Activated naive CD4-positive, alpha-beta T cell treated with anti-CD3 and anti-CD28 coated beads for 36 hours (primary cell): Measurements from ENCODE around the gene NR1H2. TPM values are rescaled to one million over a fixed set of nuclear protein-coding genes. Genes with fewer than 3 reads are reported as not detected.
A peak's percentile ranks its signal among the peaks of the same experiment; 100 is the strongest.
"Not testable (repeated sequence)": the region's sequence is repeated elsewhere in the genome, so short reads cannot be mapped to it uniquely, and the experiment has no call there.

ENCODE experiments used
- CTCF ChIA-PET: fragments of 350-600 bp; sonication (Branson Sonifier 250); formaldehyde crosslinking; loops from one replicate; lab custom pipeline; 2021; ENCODE audit warnings: antibody characterized with exemption; lab: Charles Lee
- DNase-seq: peaks from one replicate; pipeline ENCODE4 v3.0.0-alpha.2; 2020
- H3K27ac Mint-ChIP-seq: one replicate; pipeline ENCODE4 v1.8.0; 2021; ENCODE audit warnings: mild to moderate bottlenecking, mixed read lengths
- H3K27me3 Mint-ChIP-seq: one replicate; pipeline ENCODE4 v1.8.0; 2021; ENCODE audit warnings: low read depth, mixed read lengths
- H3K36me3 Mint-ChIP-seq: one replicate; pipeline ENCODE4 v1.8.0; 2021; ENCODE audit warnings: low read depth, mixed read lengths
- H3K4me1 Mint-ChIP-seq: one replicate; pipeline ENCODE4 v1.8.0; 2021; ENCODE audit warnings: low read depth, mixed read lengths
- H3K4me3 Mint-ChIP-seq: one replicate; pipeline ENCODE4 v1.8.0; 2021; ENCODE audit warnings: mild to moderate bottlenecking, moderate library complexity, mixed read lengths
- H3K9me3 Mint-ChIP-seq: one replicate; pipeline ENCODE4 v1.8.0; 2021; ENCODE audit warnings: mixed read lengths
- intact Hi-C: fragments of 100-400 bp; cut with micrococcal nuclease; formaldehyde crosslinking; loops from one replicate; pipeline ENCODE4 v1.15.1; 2023
- total RNA-seq, 2 experiments: library from RNA; stranded (reverse); gene quantifications; one replicate each; pipeline ENCODE4 v1.2.3, GENCODE V29; 2021

The NR1H2 gene
- total RNA-seq, 2 experiments from 2014 or later: 47.2 to 49.3 TPM

- H3K27ac Mint-ChIP-seq: peak overlapping the region; percentile 43
- peaks cover 41% of the 10 kb centered on the region for H3K27me3 Mint-ChIP-seq
- peaks cover 8% of the 10 kb centered on the region for H3K36me3 Mint-ChIP-seq
- H3K4me1 Mint-ChIP-seq: peaks cover 63% of the 10 kb centered on the region
- no peaks in the 10 kb centered on the region for H3K9me3 Mint-ChIP-seq
- DNase-seq: no peak
- intact Hi-C loops: loop anchor here (1.0 to 10.0 kb wide), 2 partner anchors 44 to 392 kb away; partner anchors contain the start of genes CLEC11A and NR1H2
- peak overlapping the region; percentile 73 for H3K4me3 Mint-ChIP-seq
- CTCF ChIA-PET: interaction anchor here (0.5 to 1.7 kb wide), 3 partner anchors 16 to 128 kb away, joined by 3 to 10 read pairs (median 5); no protein-coding TSS in a partner anchor
These were observed 43.8 kb upstream of the NR1H2 start for GRCh38 chr19:50332244-50333038.

GRCh38 chr19:50333235-50333736 is 43.0 kb upstream of the NR1H2 start:
- Mint-ChIP-seq H3K4me1 (peaks cover 58% of the 10 kb centered on the region), H3K4me3 (peak overlapping the region; percentile 73), H3K9me3 (no peaks in the 10 kb centered on the region), H3K36me3 (peaks cover 6% of the 10 kb centered on the region), H3K27ac (peak overlapping the region; percentile 86), H3K27me3 (peaks cover 37% of the 10 kb centered on the region)
- intact Hi-C loops: loop anchor here (1.0 to 10.0 kb wide), 2 partner anchors 43 to 392 kb away; partner anchors contain the start of genes CLEC11A and NR1H2
- peak; percentile 96 for DNase-seq
- CTCF ChIA-PET: interaction anchor here (0.5 to 1.7 kb wide), 4 partner anchors 15 to 186 kb away, joined by 3 to 10 read pairs (median 4); no protein-coding TSS in a partner anchor

GRCh38 chr19:50333737-50334617 is 42.3 kb upstream of the NR1H2 start:
- Mint-ChIP-seq H3K36me3 (peaks cover 8% of the 10 kb centered on the region), H3K27ac (peak overlapping the region; percentile 86), H3K27me3 (peaks cover 37% of the 10 kb centered on the region), H3K9me3 (no peaks in the 10 kb centered on the region), H3K4me3 (peak overlapping the region; percentile 73), H3K4me1 (peaks cover 58% of the 10 kb centered on the region)
- intact Hi-C loops: loop anchor here (1.0 to 10.0 kb wide), 2 partner anchors 42 to 391 kb away; partner anchors contain the start of genes CLEC11A and NR1H2
- CTCF ChIA-PET: interaction anchor here (0.6 to 1.7 kb wide), 2 partner anchors 23 to 187 kb away, joined by 3 to 10 read pairs; no protein-coding TSS in a partner anchor
- DNase-seq: no peak

GRCh38 chr19:50334741-50335421 is 41.4 kb upstream of the NR1H2 start:
- intact Hi-C loops: loop anchor here (10.0 kb wide), 1 partner anchor 390 kb away; the partner anchor contains the start of gene CLEC11A
- DNase-seq: no peak
- Mint-ChIP-seq H3K4me3 (no peak overlapping the region), H3K27ac (peak overlapping the region; percentile 7), H3K27me3 (peaks cover 30% of the 10 kb centered on the region), H3K36me3 (peaks cover 2% of the 10 kb centered on the region), H3K9me3 (no peaks in the 10 kb centered on the region), H3K4me1 (peaks cover 52% of the 10 kb centered on the region)
- CTCF ChIA-PET: no interaction called here

GRCh38 chr19:50337031-50337430 is 39.2 kb upstream of the NR1H2 start:
- Mint-ChIP-seq H3K4me1 (peaks cover 35% of the 10 kb centered on the region), H3K27me3 (peaks cover 15% of the 10 kb centered on the region)
- H3K4me3 Mint-ChIP-seq, DNase-seq, H3K27ac Mint-ChIP-seq, H3K9me3 Mint-ChIP-seq, CTCF ChIA-PET, H3K36me3 Mint-ChIP-seq: not testable (repeated sequence)
- intact Hi-C loops: loop anchor here (10.0 kb wide), 1 partner anchor 388 kb away; the partner anchor contains the start of gene CLEC11A

GRCh38 chr19:50340331-50340730 is 35.9 kb upstream of the NR1H2 start:
- DNase-seq: no peak
- H3K27me3 Mint-ChIP-seq: peaks cover 3% of the 10 kb centered on the region
- peaks cover 4% of the 10 kb centered on the region for H3K9me3 Mint-ChIP-seq
- CTCF ChIA-PET: no interaction called here
- peaks cover 11% of the 10 kb centered on the region for H3K36me3 Mint-ChIP-seq
- no peak overlapping the region for H3K4me3 Mint-ChIP-seq
- intact Hi-C loops: no loop called here
- H3K4me1 Mint-ChIP-seq: peaks cover 18% of the 10 kb centered on the region
- H3K27ac Mint-ChIP-seq: no peak overlapping the region

GRCh38 chr19:50341091-50341564 is 35.1 kb upstream of the NR1H2 start:
- no peak overlapping the region for H3K27ac Mint-ChIP-seq
- no peaks in the 10 kb centered on the region for H3K27me3 Mint-ChIP-seq
- H3K9me3 Mint-ChIP-seq: peaks cover 4% of the 10 kb centered on the region
- peaks cover 12% of the 10 kb centered on the region for H3K4me1 Mint-ChIP-seq
- CTCF ChIA-PET: no interaction called here
- intact Hi-C loops: no loop called here
- DNase-seq: no peak
- no peak overlapping the region for H3K4me3 Mint-ChIP-seq
- peaks cover 11% of the 10 kb centered on the region for H3K36me3 Mint-ChIP-seq

- CTCF ChIA-PET: no interaction called here
- Mint-ChIP-seq H3K27me3 (no peaks in the 10 kb centered on the region), H3K4me3 (peak overlapping the region; percentile 27), H3K27ac (peak overlapping the region; percentile 37), H3K9me3 (peaks cover 4% of the 10 kb centered on the region), H3K4me1 (peaks cover 39% of the 10 kb centered on the region), H3K36me3 (peaks cover 8% of the 10 kb centered on the region)
- intact Hi-C loops: no loop called here
- no peak for DNase-seq
These were observed 31.5 kb upstream of the NR1H2 start for GRCh38 chr19:50344661-50345318.

- peak; percentile 69 for DNase-seq
- intact Hi-C loops: loop anchor here (1.0 to 2.0 kb wide), 4 partner anchors 10 to 46 kb away; no protein-coding TSS in a partner anchor
- CTCF ChIA-PET: interaction anchor here (0.6 to 1.2 kb wide), 5 partner anchors 10 to 200 kb away, joined by 3 to 6 read pairs (median 3); partner anchors contain the start of gene KCNC3
- Mint-ChIP-seq H3K4me3 (peak overlapping the region; percentile 23), H3K27ac (peak overlapping the region; percentile 77), H3K4me1 (peaks cover 39% of the 10 kb centered on the region)
- not testable (repeated sequence) for H3K27me3 Mint-ChIP-seq, H3K36me3 Mint-ChIP-seq, H3K9me3 Mint-ChIP-seq
These were observed 29.1 kb upstream of the NR1H2 start for GRCh38 chr19:50347089-50347581.

- H3K4me3 Mint-ChIP-seq: no peak overlapping the region
- H3K9me3 Mint-ChIP-seq: peaks cover 4% of the 10 kb centered on the region
- no peak for DNase-seq
- intact Hi-C loops: no loop called here
- peaks cover 32% of the 10 kb centered on the region for H3K4me1 Mint-ChIP-seq
- H3K27me3 Mint-ChIP-seq: peaks cover 2% of the 10 kb centered on the region
- CTCF ChIA-PET: no interaction called here
- H3K36me3 Mint-ChIP-seq: peaks cover 5% of the 10 kb centered on the region
- H3K27ac Mint-ChIP-seq: no peak overlapping the region
These were observed 26.8 kb upstream of the NR1H2 start for GRCh38 chr19:50349277-50350057.
